Activated T-cell treated with anti-CD3 and anti-CD28 coated beads, Interleukin-2, amount 50 U/mL, for 48 hours (primary cell): ENCODE data around the gene AKAP14.
"Not testable (repeated sequence)": the region's sequence is repeated elsewhere in the genome, so short reads cannot be mapped to it uniquely, and the experiment has no call there.

ENCODE experiments used
- DNase-seq, 2 experiments: peaks; one replicate each; pipeline ENCODE4 v3.0.0-alpha.2; 2020

Gene AKAP14

GRCh38 chrX:119895843-119896326, at the start of gene AKAP14:
TSS of gene AKAP14 (plus strand) at chrX:119895893. CDS start at chrX:119903224, 7,331 bp downstream.
- DNase-seq: no peak

DNA sequence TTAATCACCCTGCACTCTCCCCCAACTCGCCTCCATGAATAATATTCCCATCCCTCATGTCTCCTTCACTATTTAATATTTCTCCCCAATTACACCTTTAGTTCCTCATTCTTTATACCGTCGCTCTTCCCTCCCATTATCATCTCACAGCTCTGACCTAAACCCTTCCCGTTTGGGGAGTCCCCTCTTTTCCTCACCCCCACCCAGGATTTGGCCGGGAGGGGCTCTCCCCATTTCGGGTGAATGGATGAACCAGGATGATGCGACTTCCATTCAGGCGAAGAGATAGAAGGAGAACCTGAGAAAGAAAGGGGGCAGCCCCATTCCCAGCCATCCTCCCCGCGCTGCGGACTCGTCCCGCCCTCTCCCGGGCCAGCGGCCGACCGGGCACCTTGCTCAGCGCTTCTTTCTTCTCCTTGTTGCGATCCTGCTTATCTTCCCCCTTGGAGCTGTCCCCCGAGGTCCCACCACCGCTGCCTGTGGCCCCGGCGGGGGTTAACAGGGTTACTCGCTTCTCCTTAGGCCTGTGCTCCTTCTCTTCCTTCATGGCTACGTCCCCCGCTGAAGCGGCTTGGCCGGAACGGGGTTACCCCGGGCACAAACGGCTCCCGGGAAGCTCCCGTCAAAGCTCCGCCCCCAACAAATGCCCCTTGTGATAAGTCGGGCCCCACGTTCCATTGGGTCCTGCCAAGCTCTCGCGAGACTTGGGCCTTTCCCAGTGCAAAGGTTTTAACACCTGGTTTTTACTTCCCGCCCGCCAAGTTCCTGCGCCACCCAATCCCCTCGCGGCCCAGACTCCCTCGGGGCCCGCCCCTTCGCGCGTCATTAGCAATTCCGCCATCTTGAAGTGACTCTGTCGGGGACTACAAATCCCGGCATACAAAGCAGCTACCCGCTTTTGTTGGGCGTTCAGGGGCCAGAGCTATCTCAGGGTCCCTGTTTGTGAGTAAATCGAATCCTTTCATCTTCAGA, 43.0 kb upstream of the AKAP14 start, which contains the start of gene UPF3B:
UPF3B (minus strand) TSS at position 582 of the 972 bp plus-strand sequence; CDS start at position 547, 35 bp downstream.
- DNase-seq: peak; percentile 92

- no peak for DNase-seq
Observed at GRCh38 chrX:119853444-119853843, 42.2 kb upstream of the AKAP14 start.

DNA sequence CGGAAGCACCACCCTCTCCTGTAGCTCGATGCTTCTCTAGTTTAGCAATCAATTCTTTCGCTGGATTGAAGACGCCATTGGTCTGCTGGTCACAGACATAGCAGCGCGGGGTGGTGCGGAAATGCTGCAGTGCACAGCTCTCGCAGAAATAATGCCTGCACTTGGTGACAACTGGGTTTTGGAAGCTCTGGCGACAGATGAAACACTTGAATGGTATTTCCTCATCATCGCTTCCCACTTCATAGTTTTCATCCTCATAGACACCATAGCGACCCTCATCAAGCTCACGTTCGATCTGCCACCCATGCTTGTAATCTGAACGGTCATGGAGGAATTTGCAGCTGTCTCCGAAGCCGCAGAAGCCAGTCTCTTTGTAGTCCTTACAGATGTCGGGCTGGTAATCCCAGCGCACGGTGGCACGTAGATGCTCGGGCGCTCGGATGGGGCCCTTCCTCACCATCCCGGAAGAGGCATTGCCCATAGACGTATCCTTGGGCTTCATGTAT, 25.0 kb upstream of the AKAP14 start:
- DNase-seq: peak; percentile 42 to 47

DNA sequence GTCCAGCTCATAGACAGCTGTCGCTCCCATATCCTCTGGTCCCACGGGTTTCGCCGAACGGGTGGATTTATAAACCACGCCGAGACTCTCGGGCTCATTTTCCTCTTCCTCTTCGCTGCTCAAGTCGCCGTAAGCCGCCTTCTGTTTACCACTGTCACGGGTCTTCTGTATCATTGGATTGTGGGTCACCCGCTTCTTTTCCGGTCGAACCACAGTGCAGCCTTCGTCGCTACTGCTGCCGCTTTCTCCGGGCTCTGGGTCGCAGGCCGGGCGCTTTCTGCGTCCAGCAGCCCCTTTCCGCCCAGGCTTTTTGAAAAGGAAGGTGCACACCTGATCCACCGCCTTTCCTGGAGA, 24.5 kb upstream of the AKAP14 start:
- DNase-seq: no peak

GRCh38 chrX:119871599-119872395, 23.9 kb upstream of the AKAP14 start, which contains the start of the genes NDUFA1 and RNF113A:
TSS of gene NDUFA1 (plus strand) at chrX:119871832. CDS start at chrX:119871912, 80 bp downstream.
TSS of gene RNF113A (minus strand) at chrX:119871733. CDS start at chrX:119871613, 120 bp downstream.
- peak; percentile 85 to 89 for DNase-seq

GRCh38 chrX:119878740-119879139, 17.0 kb upstream of the AKAP14 start:
- no peak for DNase-seq

DNA sequence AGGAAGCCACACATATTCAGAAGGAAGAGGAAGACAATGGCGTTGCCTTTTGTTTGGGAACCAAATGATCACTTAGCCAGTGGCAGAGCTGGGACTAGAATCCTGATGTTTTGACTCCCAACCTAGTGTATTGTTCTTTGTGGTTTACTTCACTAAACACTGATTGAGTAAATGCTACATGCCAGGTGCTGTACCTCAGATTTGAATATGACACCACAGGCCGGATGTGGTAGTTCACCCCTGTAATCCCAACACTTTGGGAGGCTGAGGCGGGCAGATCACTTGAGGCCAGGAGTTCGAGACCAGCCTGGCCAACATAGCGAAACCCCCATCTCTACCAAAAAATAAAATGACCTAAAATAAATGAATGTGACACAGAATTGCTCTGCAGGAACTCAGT, 15.6 kb upstream of the AKAP14 start:
- no peak for DNase-seq

DNA sequence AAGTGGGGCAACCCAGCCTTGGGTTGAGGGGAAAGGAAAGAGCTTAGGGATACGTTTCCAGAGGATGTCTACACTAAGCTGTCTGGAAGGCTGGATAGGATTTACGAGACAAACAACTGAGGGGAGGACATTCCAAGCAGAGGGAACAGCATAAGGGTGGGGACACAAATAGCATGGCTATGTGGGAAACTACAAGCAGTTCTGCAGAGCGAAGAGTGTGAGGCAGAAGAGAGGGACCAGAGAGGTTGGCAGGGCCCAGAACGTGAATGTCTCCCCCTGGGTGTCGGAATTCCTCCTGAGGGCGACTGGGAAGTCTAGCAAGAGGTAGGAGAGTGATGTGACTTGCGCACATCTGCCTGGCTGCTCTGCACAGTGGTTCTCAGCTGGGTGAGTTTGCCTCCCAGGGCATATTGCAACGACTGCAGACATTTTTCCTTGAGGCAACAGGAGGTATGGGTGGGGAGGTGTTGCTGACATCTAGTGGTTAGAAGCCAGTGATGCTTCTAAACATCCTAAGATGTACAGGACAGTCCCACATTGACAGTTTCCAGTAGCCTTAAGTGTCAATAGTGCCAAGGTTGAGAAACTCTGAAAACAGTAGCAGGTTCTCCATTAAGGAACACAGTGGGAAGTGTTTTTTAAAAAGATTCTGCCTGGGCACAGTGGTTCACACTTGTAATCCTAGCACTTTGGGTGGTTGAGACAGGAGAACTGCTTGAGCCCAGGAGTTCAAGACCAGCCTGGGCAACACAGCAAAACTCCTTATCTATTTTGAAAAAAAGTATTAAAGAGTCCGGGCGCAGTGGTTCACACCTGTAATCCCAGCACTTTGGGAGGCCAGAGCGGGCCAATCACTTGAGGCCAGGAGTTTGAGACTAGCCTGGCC, 14.9 kb upstream of the AKAP14 start:
- peak; percentile 28 to 32 for DNase-seq

GRCh38 chrX:119885554-119886428, 9.9 kb upstream of the AKAP14 start:
- DNase-seq: no peak

- peak; percentile 79 to 80 for DNase-seq
Observed at GRCh38 chrX:119887721-119888425, 7.8 kb upstream of the AKAP14 start.

- not testable (repeated sequence) for DNase-seq
Observed at GRCh38 chrX:119890626-119891025, 5.1 kb upstream of the AKAP14 start.

- DNase-seq: not testable (repeated sequence)
Observed at GRCh38 chrX:119891961-119892692, 3.6 kb upstream of the AKAP14 start.

DNA sequence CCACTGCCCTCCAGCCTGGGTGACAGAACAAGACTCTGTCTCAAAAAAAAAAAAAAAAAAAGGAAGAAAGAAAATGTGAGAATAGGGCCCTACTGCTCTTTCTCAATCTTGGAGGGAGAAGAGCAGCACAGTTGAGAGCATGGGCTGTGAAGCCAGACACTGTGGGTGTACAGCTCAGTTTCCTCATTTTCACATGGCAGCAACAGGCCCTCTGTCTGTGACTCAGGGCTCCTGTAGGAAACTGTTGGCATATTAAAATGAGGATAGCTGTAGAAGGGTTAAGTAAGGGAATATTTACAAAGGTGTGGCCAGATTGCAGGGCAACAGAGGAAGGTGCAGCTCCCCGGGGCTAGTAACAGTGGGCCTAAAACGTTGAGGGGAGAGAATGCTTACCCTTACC, 3.4 kb downstream of the AKAP14 start:
- no peak for DNase-seq

GRCh38 chrX:119900976-119901375, 5.3 kb downstream of the AKAP14 start:
- DNase-seq: no peak

DNA sequence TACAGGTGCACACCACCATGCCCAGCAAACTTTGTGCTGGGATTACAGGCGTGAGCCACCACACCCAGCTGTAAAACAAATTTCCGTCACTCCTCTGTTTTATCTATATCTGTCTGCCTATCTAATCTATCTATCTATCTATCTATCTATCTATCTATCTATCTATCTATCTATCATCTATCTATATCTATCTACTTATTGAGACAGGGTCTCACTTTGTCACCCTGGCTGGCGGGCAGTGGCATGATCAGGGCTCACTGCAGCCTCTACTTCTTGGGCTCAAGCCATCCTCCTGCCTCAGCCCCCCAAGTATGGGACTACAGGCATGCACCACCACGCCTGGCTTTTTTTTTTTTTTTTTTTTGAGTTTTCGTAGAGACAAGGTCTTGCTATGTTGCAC, 20.6 kb downstream of the AKAP14 start:
- no peak for DNase-seq

- DNase-seq: no peak
Observed at GRCh38 chrX:119917877-119918276, 22.2 kb downstream of the AKAP14 start.

GRCh38 chrX:119919835-119920585, 24.3 kb downstream of the AKAP14 start:
- DNase-seq: no peak

DNA sequence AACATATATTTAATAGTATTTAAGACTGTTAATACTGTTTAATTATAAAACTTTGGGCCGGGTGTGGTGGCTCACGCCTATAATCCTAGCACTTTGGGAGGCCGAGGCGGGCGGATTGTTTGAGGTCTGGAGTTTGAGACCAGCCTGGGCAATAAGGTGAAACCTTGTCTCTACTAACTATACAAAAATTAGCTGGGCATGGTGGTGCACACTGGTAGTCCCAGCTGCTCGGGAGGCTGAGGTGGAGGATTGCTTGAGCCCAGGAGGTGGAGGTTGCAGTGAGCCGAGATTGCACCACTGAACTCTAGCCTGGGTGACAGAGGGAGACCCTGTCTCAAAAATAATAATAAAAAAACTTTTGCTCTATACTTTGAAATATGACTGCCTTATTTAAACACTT, 26.7 kb downstream of the AKAP14 start:
- not testable (repeated sequence) for DNase-seq
